Neuronal stem cell (in vitro differentiated cells): ENCODE results near the gene NME2.

ENCODE experiments used
- DNase-seq: peaks from one replicate; pipeline ENCODE4 v3.0.0-alpha.2; 2013; ENCODE audit warnings: low spot score
- H2AFZ ChIP-seq: one replicate; pipeline ENCODE4 v1.6.1; 2013; ENCODE audit warnings: mild to moderate bottlenecking, low read length, inconsistent platforms
- H2AK5ac ChIP-seq: 2 replicates; pipeline ENCODE4 v1.6.1; 2013; ENCODE audit warnings: low read depth, mild to moderate bottlenecking, inconsistent platforms, low read length, moderate library complexity, mixed read lengths
- H2BK120ac ChIP-seq: 2 replicates; pipeline ENCODE4 v1.6.1; 2013; ENCODE audit warnings: low read depth, mild to moderate bottlenecking, inconsistent platforms, low read length, moderate library complexity, mixed read lengths
- H2BK12ac ChIP-seq: one replicate; pipeline ENCODE4 v1.6.1; 2013; ENCODE audit warnings: low read length, inconsistent platforms
- H2BK15ac ChIP-seq: 2 replicates; pipeline ENCODE4 v1.6.1; 2013; ENCODE audit warnings: mild to moderate bottlenecking, low read length, inconsistent platforms, mixed read lengths
- H2BK5ac ChIP-seq: one replicate; pipeline ENCODE4 v1.6.1; 2013; ENCODE audit warnings: inconsistent platforms, mild to moderate bottlenecking, low read length, moderate library complexity
- H3K14ac ChIP-seq: one replicate; pipeline ENCODE4 v1.6.1; 2013; ENCODE audit warnings: low read length, inconsistent platforms
- H3K18ac ChIP-seq: 2 replicates; pipeline ENCODE4 v1.6.1; 2013; ENCODE audit warnings: low read length, inconsistent platforms
- H3K23ac ChIP-seq: 2 replicates; pipeline ENCODE4 v1.6.1; 2013; ENCODE audit warnings: low read depth, mild to moderate bottlenecking, mixed read lengths, low read length, inconsistent platforms; ENCODE audit not compliant: poor library complexity
- H3K27ac ChIP-seq: replicated peaks from 3 replicates; pipeline ENCODE4 v1.5.1; 2013; ENCODE audit warnings: low read length, inconsistent platforms
- H3K27me3 ChIP-seq, 3 experiments: 2 replicates each; pipeline ENCODE4 v1.6.1; 2013; ENCODE audit warnings: low read length in 3 of 3, mild to moderate bottlenecking in 2 of 3, inconsistent platforms in 1 of 3, low read depth in 1 of 3, mixed read lengths in 1 of 3, moderate library complexity in 1 of 3; ENCODE audit not compliant: control insufficient read depth in 3 of 3, insufficient read depth in 3 of 3
- H3K36me3 ChIP-seq, 2 donors: replicated peaks in 1 of 2; 2 replicates each; pipeline ENCODE4 v1.6.1; 2013; ENCODE audit warnings: low read length in 2 of 2; ENCODE audit not compliant: control insufficient read depth in 2 of 2, insufficient read depth in 2 of 2
- H3K4ac ChIP-seq: 2 replicates; pipeline ENCODE4 v1.6.1; 2013; ENCODE audit warnings: inconsistent platforms, mild to moderate bottlenecking, low read length, moderate library complexity
- H3K4me1 ChIP-seq, 2 donors: 1 replicate in 1 of 2; 2 replicates in 1 of 2; pipeline ENCODE4 v1.6.1; 2013; ENCODE audit warnings: low read length in 2 of 2, low read depth in 1 of 2; ENCODE audit not compliant: control insufficient read depth in 2 of 2, insufficient read depth in 1 of 2
- H3K4me2 ChIP-seq: one replicate; pipeline ENCODE4 v1.6.1; 2013; ENCODE audit warnings: mild to moderate bottlenecking, low read length, inconsistent platforms; ENCODE audit not compliant: insufficient read depth, poor library complexity, severe bottlenecking
- H3K4me3 ChIP-seq, 2 donors: 2 replicates each; pipeline ENCODE4 v1.5.1; 2013; ENCODE audit warnings: low read length in 2 of 2, mild to moderate bottlenecking in 2 of 2, inconsistent platforms in 1 of 2, moderate library complexity in 1 of 2
- H3K79me1 ChIP-seq: one replicate; pipeline ENCODE4 v1.6.1; 2013; ENCODE audit warnings: low read depth, mild to moderate bottlenecking, inconsistent platforms, low read length, moderate library complexity
- H3K9ac ChIP-seq: one replicate; pipeline ENCODE4 v1.6.1; 2013; ENCODE audit warnings: mild to moderate bottlenecking, low read depth, low read length, inconsistent platforms; ENCODE audit not compliant: poor library complexity
- H3K9me3 ChIP-seq, 2 donors: replicated peaks in 1 of 2; 2 replicates each; pipeline versions ENCODE3 to v1.6.1; 2013; ENCODE audit warnings: low read length in 2 of 2, mild to moderate bottlenecking in 2 of 2, inconsistent platforms in 1 of 2, low read depth in 1 of 2, mixed read lengths in 1 of 2, moderate library complexity in 1 of 2; ENCODE audit not compliant: control insufficient read depth in 2 of 2, insufficient read depth in 1 of 2
- H4K8ac ChIP-seq: one replicate; pipeline ENCODE4 v1.6.1; 2013; ENCODE audit warnings: low read depth, mild to moderate bottlenecking, inconsistent platforms, low read length, moderate library complexity
- H4K91ac ChIP-seq: one replicate; pipeline ENCODE4 v1.6.1; 2013; ENCODE audit warnings: low read length, low read depth, mild to moderate bottlenecking, inconsistent platforms; ENCODE audit not compliant: poor library complexity
- WGBS, 2 donors: extraction: QIAGEN DNeasy Blood & Tissue Kit; methylation state at CpG; one replicate each; pipeline ENCODE4 v1.1.7; 2013; ENCODE audit warnings: missing lambda C conversion rate in 2 of 2, mixed read lengths in 1 of 2; ENCODE audit not compliant: insufficient read length in 2 of 2, insufficient replicate concordance in 1 of 2; ENCODE audit errors: extremely low coverage in 2 of 2; 5-methylcytosine and 5-hydroxymethylcytosine counted together

The NME2 gene

DNA sequence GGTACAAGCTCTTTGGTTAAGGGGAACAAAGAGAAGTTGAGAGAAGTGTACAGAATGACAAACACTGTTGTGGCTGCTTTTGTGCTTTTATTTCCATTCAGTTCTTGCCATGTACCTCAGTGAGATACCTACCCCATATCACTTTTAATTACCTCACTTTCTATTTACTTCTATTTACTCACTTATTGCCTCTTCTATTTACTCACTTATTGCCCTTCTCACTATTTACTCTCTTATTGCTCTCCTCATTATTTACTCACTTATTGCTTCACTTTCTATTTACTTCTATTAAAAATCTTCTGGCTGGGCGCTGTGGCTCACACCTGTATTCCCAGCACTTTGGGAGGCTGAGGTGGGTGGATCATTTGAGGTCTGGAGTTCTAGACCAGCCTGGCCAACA, 51.7 kb downstream of the NME2 start:
- H3K14ac ChIP-seq, result no peak overlapping the region
- H3K18ac ChIP-seq, result no peak overlapping the region
- no peak overlapping the region for H4K8ac ChIP-seq
- no peak overlapping the region for H3K4ac ChIP-seq
- H2BK120ac ChIP-seq, result no peak overlapping the region
- H3K9me3 ChIP-seq, result no peaks in the 10 kb centered on the region
- peaks cover 11 to 95% of the 10 kb centered on the region in 2 donors for H3K36me3 ChIP-seq
- no peak overlapping the region for H4K91ac ChIP-seq
- H2AK5ac ChIP-seq, result no peak overlapping the region
- peaks cover 1% of the 10 kb centered on the region for H3K79me1 ChIP-seq
- H3K27ac ChIP-seq, result no peak overlapping the region
- H2AFZ ChIP-seq, result no peak overlapping the region
- H3K4me1 ChIP-seq, result no peaks in the 10 kb centered on the region
- no peak overlapping the region for H2BK12ac ChIP-seq
- no peak overlapping the region for H3K9ac ChIP-seq
- no peak overlapping the region for H3K4me3 ChIP-seq
- no peak overlapping the region for H3K23ac ChIP-seq
- WGBS, 2 donors, result no CpG with 5 or more reads among the region's 1 CpG
- H3K4me2 ChIP-seq, result no peak overlapping the region
- no peaks in the 10 kb centered on the region for H3K27me3 ChIP-seq
- no peak overlapping the region for H2BK15ac ChIP-seq
- DNase-seq, result no peak
- H2BK5ac ChIP-seq, result no peak overlapping the region

DNA sequence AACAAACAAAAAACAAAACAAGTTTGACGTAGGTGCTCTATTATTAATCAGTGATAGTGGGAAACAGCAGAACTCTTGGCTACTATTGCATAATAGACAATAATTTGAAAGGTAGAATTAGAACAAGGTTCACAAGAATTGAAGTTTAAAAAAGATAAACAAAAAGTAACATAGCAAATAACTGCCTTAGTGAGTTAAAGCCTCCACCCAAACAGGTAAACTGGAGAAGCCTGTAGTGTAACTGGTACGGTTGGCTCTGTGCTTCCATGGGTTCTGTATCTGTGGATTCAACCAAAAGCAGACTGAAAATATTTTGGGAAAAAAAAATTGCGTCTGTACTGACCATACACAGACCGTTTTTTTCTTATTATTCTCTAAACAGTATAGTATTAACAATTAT, 55.1 kb downstream of the NME2 start:
- Histone ChIP-seq H3K36me3 (peaks cover 14 to 88% of the 10 kb centered on the region in 2 donors), H3K79me1 (peaks cover 1% of the 10 kb centered on the region)

More for the DNA sequence above, 55.1 kb downstream of the NME2 start:
- H2BK120ac ChIP-seq, result no peak overlapping the region
- no peak overlapping the region for H4K8ac ChIP-seq
- H2AK5ac ChIP-seq, result no peak overlapping the region
- no peak for DNase-seq
- WGBS, 2 donors, result no CpG with 5 or more reads among the region's 4 CpGs
- no peak overlapping the region for H3K27ac ChIP-seq
- H3K4me2 ChIP-seq, result no peak overlapping the region
- H2BK12ac ChIP-seq, result no peak overlapping the region
- no peak overlapping the region for H2AFZ ChIP-seq
- no peak overlapping the region for H3K9ac ChIP-seq
- no peak overlapping the region for H3K14ac ChIP-seq
- no peak overlapping the region for H3K23ac ChIP-seq
- no peaks in the 10 kb centered on the region for H3K4me1 ChIP-seq
- H3K18ac ChIP-seq, result no peak overlapping the region
- H2BK5ac ChIP-seq, result no peak overlapping the region
- no peak overlapping the region for H3K4ac ChIP-seq
- no peaks in the 10 kb centered on the region for H3K9me3 ChIP-seq
- no peak overlapping the region for H3K4me3 ChIP-seq
- no peaks in the 10 kb centered on the region for H3K27me3 ChIP-seq
- H4K91ac ChIP-seq, result no peak overlapping the region
- H2BK15ac ChIP-seq, result no peak overlapping the region
